ENCODE measurements around the gene DEDD. TPM values are rescaled to one million over a fixed set of nuclear protein-coding genes. Genes with fewer than 3 reads are reported as not detected.
A peak's percentile ranks its signal among the peaks of the same experiment; 100 is the strongest.

The DEDD gene
- total and polyA plus RNA-seq, 2 of the 13 experiments (the other 11 are each of a cell fraction or from before 2014, with no cell fraction given), result 12.6 to 27.8 TPM

DNA sequence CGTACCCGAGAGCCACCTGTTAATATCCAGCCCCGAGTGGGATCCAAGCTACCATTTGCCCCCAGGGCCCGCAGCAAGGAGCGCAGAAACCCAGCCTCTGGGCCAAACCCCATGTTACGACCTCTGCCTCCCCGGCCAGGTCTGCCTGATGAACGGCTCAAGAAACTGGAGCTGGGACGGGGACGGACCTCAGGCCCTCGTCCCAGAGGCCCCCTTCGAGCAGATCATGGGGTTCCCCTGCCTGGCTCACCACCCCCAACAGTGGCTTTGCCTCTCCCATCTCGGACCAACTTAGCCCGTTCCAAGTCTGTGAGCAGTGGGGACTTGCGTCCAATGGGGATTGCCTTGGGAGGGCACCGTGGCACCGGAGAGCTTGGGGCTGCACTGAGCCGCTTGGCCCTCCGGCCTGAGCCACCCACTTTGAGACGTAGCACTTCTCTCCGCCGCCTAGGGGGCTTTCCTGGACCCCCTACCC, 28.2 kb upstream of the DEDD start (continued):
- TF ChIP-seq RBFOX2 (IDR thresholded peaks at IDR 0.05; ENCODE audit: low read depth, low read length) (0 out of 2 replicates have a peak, but pooled peaks have one; percentile 19), CREM (IDR thresholded peaks at IDR 0.05) (no peak), CREM (CRISPR knock-in tag; IDR thresholded peaks at IDR 0.05) (no peak), ZNF782 (CRISPR knock-in tag; IDR thresholded peaks at IDR 0.05; ENCODE audit: borderline replicate concordance) (no peak), SMYD3 (CRISPR knock-in tag; IDR thresholded peaks at IDR 0.05) (no peak), ZNF17 (CRISPR knock-in tag; IDR thresholded peaks at IDR 0.05) (no peak), GFI1 (CRISPR knock-in tag; IDR thresholded peaks at IDR 0.05; ENCODE audit: borderline replicate concordance) (no peak), ZNF34 (CRISPR knock-in tag; IDR thresholded peaks at IDR 0.05; ENCODE audit: borderline replicate concordance) (no peak)

- H3K79me2 ChIP-seq (ENCODE audit: insufficient read depth, low read length), result peaks cover 10% of the 10 kb centered on the region
- in situ Hi-C loops (cut with HindIII; ENCODE audit: extremely low pct_ligation_motif_present, low pct_unique_long_range_greater_than_20kb) (no loop called here), intact Hi-C loops (cut with micrococcal nuclease; ENCODE audit: unreplicated experiment) (no loop called here)
- CTCF ChIA-PET (ENCODE audit: low intra/inter-chr PET ratio, low total read pairs), result no interaction called here
- BruUV-seq (replicated peaks), result no TSS peak
- peak overlapping the region; percentile 64 for H3K27ac ChIP-seq (ENCODE audit: extremely low read length, insufficient read depth, low read length)
- H2AFZ ChIP-seq (ENCODE audit: low read length), result no peak overlapping the region
- no peaks in the 10 kb centered on the region for H4K20me1 ChIP-seq (ENCODE audit: insufficient read depth, low read length)
- peak overlapping the region; percentile 91 for H3K9ac ChIP-seq (ENCODE audit: insufficient read depth, low read depth, low read length)
- POLR2A ChIA-PET, result no interaction called here
- H3K4me3 ChIP-seq (replicated peaks in 1 of 3; ENCODE audit: insufficient read depth in 1 of 3, low read depth in 2 of 3, low read length in 3 of 3), result peak overlapping the region; percentile 84 to 95 (median 94)
- no peaks in the 10 kb centered on the region for H3K9me3 ChIP-seq (ENCODE audit: low read length)
- 21% methylated on average over 11 of the region's 11 CpGs for WGBS (ENCODE audit: low lambda C conversion rate)
- ATAC-seq, result no peak
- peaks cover 11 to 39% of the 10 kb centered on the region in 2 experiments; a peak in 4 of 5 replicates for H3K36me3 ChIP-seq (replicated peaks in 1 of 2; ENCODE audit: control insufficient read depth in 1 of 2, insufficient read depth in 2 of 2, low read length in 2 of 2)
- TF ChIP-seq CEBPB (IDR thresholded peaks at IDR 0.05; ENCODE audit: borderline replicate concordance, low read depth, low read length) (no peak), TP53 (CRISPR knock-in tag; conservative IDR thresholded peaks at IDR 0.05) (no peak), TEAD2 (CRISPR knock-in tag; IDR thresholded peaks at IDR 0.05) (no peak), HDAC2 (CRISPR knock-in tag; IDR thresholded peaks at IDR 0.05) (0 out of 2 replicates have a peak, but pooled peaks have one; percentile 7), ZSCAN29 (CRISPR knock-in tag; conservative IDR thresholded peaks at IDR 0.05) (no peak), HNF4A (CRISPR knock-in tag; IDR thresholded peaks at IDR 0.05) (peak; percentile 24; the same call in 1 of the 2 replicates), ZNF563 (CRISPR knock-in tag; IDR thresholded peaks at IDR 0.05) (no peak), ZNF740 (CRISPR knock-in tag; IDR thresholded peaks at IDR 0.05) (peak; percentile 31; the same call in 1 of the 2 replicates), RAD51 (IDR thresholded peaks at IDR 0.05; ENCODE audit: borderline replicate concordance) (no peak), NR2F6 (IDR thresholded peaks at IDR 0.05) (no peak), NR2F6 (CRISPR knock-in tag; IDR thresholded peaks at IDR 0.05) (peak; percentile 25; the same call in 1 of the 2 replicates)
- TF ChIP-seq, protein P1, sequence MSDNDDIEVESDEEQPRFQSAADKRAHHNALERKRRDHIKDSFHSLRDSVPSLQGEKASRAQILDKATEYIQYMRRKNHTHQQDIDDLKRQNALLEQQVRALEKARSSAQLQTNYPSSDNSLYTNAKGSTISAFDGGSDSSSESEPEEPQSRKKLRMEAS (IDR thresholded peaks at IDR 0.05), result 0 out of 2 replicates have a peak, but pooled peaks have one; percentile 11
- peaks cover 39% of the 10 kb centered on the region for H3K4me1 ChIP-seq (ENCODE audit: insufficient read depth, low read length)
- FAIRE-seq, result no peak
- H3K4me2 ChIP-seq (ENCODE audit: low read depth, low read length), result peak overlapping the region; percentile 97
- H3K27me3 ChIP-seq (ENCODE audit: control insufficient read depth in 1 of 2, insufficient read depth in 2 of 2, low read length in 2 of 2), result no peaks in the 10 kb centered on the region; a peak in 1 of 5 replicates
- DNase-seq (ENCODE audit: low spot score), result no peak
Observed at GRCh38 chr1:161159913-161160243, 27.4 kb upstream of the DEDD start.

All from HepG2 (cell line).